ENCODE results near the gene GSC.
"Not testable (repeated sequence)": the region's sequence is repeated elsewhere in the genome, so short reads cannot be mapped to it uniquely, and the experiment has no call there.

The GSC gene

GRCh38 chr14:94750371-94750770 lies 19.5 kb downstream of the GSC start:
- Histone ChIP-seq H3K4me3 (ENCODE audit: low read length) (no peak overlapping the region), H4K5ac (ENCODE audit: low read length) (no peak overlapping the region), H3K79me2 (ENCODE audit: control insufficient read depth, insufficient read depth, low read length) (no peaks in the 10 kb centered on the region), H3K56ac (ENCODE audit: low read length) (no peak overlapping the region), H3K18ac (ENCODE audit: low read length) (no peak overlapping the region), H3K4me1 (ENCODE audit: control insufficient read depth, low read depth, low read length) (no peaks in the 10 kb centered on the region), H3K79me1 (ENCODE audit: low read length) (no peaks in the 10 kb centered on the region), H3K4ac (ENCODE audit: low read depth, low read length) (no peak overlapping the region), H2BK5ac (ENCODE audit: low read length) (no peak overlapping the region), H3K9ac (ENCODE audit: low read length) (no peak overlapping the region), H2AK5ac (ENCODE audit: low read length) (no peak overlapping the region), H4K8ac (ENCODE audit: low read depth, low read length) (no peak overlapping the region), H2BK15ac (replicated peaks; ENCODE audit: low read depth) (no peak overlapping the region), H3K27me3 (ENCODE audit: insufficient read depth, low read length, poor library complexity) (no peaks in the 10 kb centered on the region), H3K4me2 (ENCODE audit: low read length) (no peak overlapping the region), H2BK120ac (ENCODE audit: low read depth, low read length) (no peak overlapping the region), H3K36me3 (ENCODE audit: control insufficient read depth, insufficient read depth, low read length) (no peaks in the 10 kb centered on the region), H3K27ac (ENCODE audit: low read depth, low read length) (no peak overlapping the region), H3K23ac (ENCODE audit: low read length) (no peak overlapping the region)
- WGBS (ENCODE audit: extremely low coverage, insufficient coverage, low lambda C conversion rate), result no CpG with 5 or more reads among the region's 2 CpGs
- no peak for DNase-seq

DNA sequence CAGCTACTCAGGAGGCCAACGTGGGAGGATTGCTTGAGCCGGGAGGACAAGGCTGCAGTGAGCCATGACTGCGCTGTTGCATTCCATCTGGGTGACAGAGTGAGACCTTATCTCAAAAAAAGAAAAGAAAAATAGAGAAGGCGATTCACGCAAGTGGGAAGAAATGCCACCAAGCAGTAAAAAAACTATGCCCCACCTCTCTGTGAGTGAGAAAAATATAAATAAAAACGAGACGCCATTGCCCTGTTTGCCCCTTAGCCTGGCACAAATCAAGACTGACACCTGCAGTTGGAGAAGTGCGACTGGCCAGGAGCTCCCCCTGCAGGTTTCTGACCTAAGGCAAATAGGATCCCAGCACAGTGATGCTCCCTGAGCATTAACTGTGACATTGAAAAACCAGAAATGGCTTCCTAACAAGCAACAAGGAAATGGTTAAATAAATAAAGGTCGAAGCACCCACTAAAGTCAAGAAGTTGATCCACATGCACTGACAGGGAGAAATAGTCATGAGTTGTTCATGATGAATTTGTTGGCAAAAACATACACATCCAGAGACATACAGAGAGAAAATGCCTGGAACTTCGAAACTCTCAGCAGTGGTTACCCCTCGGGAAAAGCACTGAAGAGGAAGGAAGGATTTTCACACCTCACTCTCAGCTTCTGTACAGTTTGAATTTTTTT lies 21.1 kb downstream of the GSC start:
- no CpG with 5 or more reads among the region's 11 CpGs for WGBS (ENCODE audit: extremely low coverage, insufficient coverage, low lambda C conversion rate)
- no peaks in the 10 kb centered on the region for H3K79me1 ChIP-seq (ENCODE audit: low read length)
- no peak overlapping the region for H3K27ac ChIP-seq (ENCODE audit: low read depth, low read length)
- no peak overlapping the region for H4K8ac ChIP-seq (ENCODE audit: low read depth, low read length)
- no peak overlapping the region for H2BK5ac ChIP-seq (ENCODE audit: low read length)
- no peak overlapping the region for H3K9ac ChIP-seq (ENCODE audit: low read length)
- no peak overlapping the region for H3K18ac ChIP-seq (ENCODE audit: low read length)
- no peaks in the 10 kb centered on the region for H3K36me3 ChIP-seq (ENCODE audit: control insufficient read depth, insufficient read depth, low read length)
- H2BK15ac ChIP-seq (replicated peaks; ENCODE audit: low read depth), result no peak overlapping the region
- no peak overlapping the region for H3K4me3 ChIP-seq (ENCODE audit: low read length)
- no peaks in the 10 kb centered on the region for H3K4me1 ChIP-seq (ENCODE audit: control insufficient read depth, low read depth, low read length)
- no peak overlapping the region for H3K56ac ChIP-seq (ENCODE audit: low read length)
- H3K23ac ChIP-seq (ENCODE audit: low read length), result no peak overlapping the region
- DNase-seq, result peak; percentile 68
- no peak overlapping the region for H3K4ac ChIP-seq (ENCODE audit: low read depth, low read length)
- H2BK120ac ChIP-seq (ENCODE audit: low read depth, low read length), result no peak overlapping the region
- no peak overlapping the region for H3K4me2 ChIP-seq (ENCODE audit: low read length)
- no peak overlapping the region for H4K5ac ChIP-seq (ENCODE audit: low read length)
- no peaks in the 10 kb centered on the region for H3K27me3 ChIP-seq (ENCODE audit: insufficient read depth, low read length, poor library complexity)
- H3K79me2 ChIP-seq (ENCODE audit: control insufficient read depth, insufficient read depth, low read length), result no peaks in the 10 kb centered on the region
- no peak overlapping the region for H2AK5ac ChIP-seq (ENCODE audit: low read length)

DNA sequence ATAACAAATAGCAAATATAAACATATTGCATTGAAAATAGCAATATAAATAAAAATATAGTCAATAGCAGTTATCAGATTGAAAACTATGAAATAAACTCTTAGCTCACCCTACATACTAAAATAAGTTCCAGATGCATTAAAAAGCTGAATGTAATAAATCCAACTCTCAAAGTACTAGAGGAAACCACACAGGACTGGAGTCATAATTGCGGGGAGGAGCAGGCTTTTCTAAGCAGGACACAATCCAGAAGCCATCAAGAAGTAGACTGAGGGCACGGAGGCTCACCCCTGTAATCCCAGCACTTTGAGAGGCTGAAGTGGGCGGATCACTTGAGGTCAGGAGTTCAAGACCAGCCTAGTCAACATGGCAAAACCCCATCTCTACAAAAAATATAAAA lies 22.2 kb downstream of the GSC start:
- H3K23ac ChIP-seq (ENCODE audit: low read length), result no peak overlapping the region
- H2BK15ac ChIP-seq (replicated peaks; ENCODE audit: low read depth), result no peak overlapping the region
- no peak for DNase-seq
- no peak overlapping the region for H3K27ac ChIP-seq (ENCODE audit: low read depth, low read length)
- H3K79me2 ChIP-seq (ENCODE audit: control insufficient read depth, insufficient read depth, low read length), result no peaks in the 10 kb centered on the region
- no CpG with 5 or more reads among the region's 3 CpGs for WGBS (ENCODE audit: extremely low coverage, insufficient coverage, low lambda C conversion rate)
- no peak overlapping the region for H2AK5ac ChIP-seq (ENCODE audit: low read length)
- H3K56ac ChIP-seq (ENCODE audit: low read length), result no peak overlapping the region
- H3K4me1 ChIP-seq (ENCODE audit: control insufficient read depth, low read depth, low read length), result no peaks in the 10 kb centered on the region
- H3K4me3 ChIP-seq (ENCODE audit: low read length), result no peak overlapping the region
- no peak overlapping the region for H4K8ac ChIP-seq (ENCODE audit: low read depth, low read length)
- no peak overlapping the region for H3K9ac ChIP-seq (ENCODE audit: low read length)
- no peak overlapping the region for H3K18ac ChIP-seq (ENCODE audit: low read length)
- H3K79me1 ChIP-seq (ENCODE audit: low read length), result no peaks in the 10 kb centered on the region
- H2BK120ac ChIP-seq (ENCODE audit: low read depth, low read length), result no peak overlapping the region
- H2BK5ac ChIP-seq (ENCODE audit: low read length), result no peak overlapping the region
- H3K4me2 ChIP-seq (ENCODE audit: low read length), result no peak overlapping the region
- H3K4ac ChIP-seq (ENCODE audit: low read depth, low read length), result no peak overlapping the region
- no peak overlapping the region for H4K5ac ChIP-seq (ENCODE audit: low read length)
- H3K27me3 ChIP-seq (ENCODE audit: insufficient read depth, low read length, poor library complexity), result no peaks in the 10 kb centered on the region
- no peaks in the 10 kb centered on the region for H3K36me3 ChIP-seq (ENCODE audit: control insufficient read depth, insufficient read depth, low read length)

- not testable (repeated sequence) for H3K79me1 ChIP-seq (ENCODE audit: low read length); H3K4me1 ChIP-seq (ENCODE audit: control insufficient read depth, low read depth, low read length); H3K79me2 ChIP-seq (ENCODE audit: control insufficient read depth, insufficient read depth, low read length); H4K8ac ChIP-seq (ENCODE audit: low read depth, low read length); H3K18ac ChIP-seq (ENCODE audit: low read length); H3K4me3 ChIP-seq (ENCODE audit: low read length); H2BK15ac ChIP-seq (replicated peaks; ENCODE audit: low read depth); DNase-seq; H4K5ac ChIP-seq (ENCODE audit: low read length); H3K4me2 ChIP-seq (ENCODE audit: low read length); H3K36me3 ChIP-seq (ENCODE audit: control insufficient read depth, insufficient read depth, low read length); H3K4ac ChIP-seq (ENCODE audit: low read depth, low read length); H3K9ac ChIP-seq (ENCODE audit: low read length); H3K56ac ChIP-seq (ENCODE audit: low read length); H3K23ac ChIP-seq (ENCODE audit: low read length); H3K27ac ChIP-seq (ENCODE audit: low read depth, low read length); H2AK5ac ChIP-seq (ENCODE audit: low read length); H2BK120ac ChIP-seq (ENCODE audit: low read depth, low read length); H2BK5ac ChIP-seq (ENCODE audit: low read length); H3K27me3 ChIP-seq (ENCODE audit: insufficient read depth, low read length, poor library complexity)
- no CpG with 5 or more reads among the region's 7 CpGs for WGBS (ENCODE audit: extremely low coverage, insufficient coverage, low lambda C conversion rate)
Observed at GRCh38 chr14:94747153-94747552, 22.8 kb downstream of the GSC start.

GRCh38 chr14:94746131-94746530 lies 23.8 kb downstream of the GSC start:
- no peak overlapping the region for H4K8ac ChIP-seq (ENCODE audit: low read depth, low read length)
- H3K56ac ChIP-seq (ENCODE audit: low read length), result no peak overlapping the region
- no peak overlapping the region for H2BK5ac ChIP-seq (ENCODE audit: low read length)
- DNase-seq, result peak; percentile 57
- H2AK5ac ChIP-seq (ENCODE audit: low read length), result no peak overlapping the region
- H3K27ac ChIP-seq (ENCODE audit: low read depth, low read length), result no peak overlapping the region
- H2BK120ac ChIP-seq (ENCODE audit: low read depth, low read length), result no peak overlapping the region
- no peaks in the 10 kb centered on the region for H3K36me3 ChIP-seq (ENCODE audit: control insufficient read depth, insufficient read depth, low read length)
- no peaks in the 10 kb centered on the region for H3K79me1 ChIP-seq (ENCODE audit: low read length)
- no peak overlapping the region for H3K4me3 ChIP-seq (ENCODE audit: low read length)
- no CpG with 5 or more reads among the region's 3 CpGs for whole genome bisulfite sequencing (ENCODE audit: extremely low coverage, insufficient coverage, low lambda C conversion rate)
- H3K4ac ChIP-seq (ENCODE audit: low read depth, low read length), result no peak overlapping the region
- no peak overlapping the region for H2BK15ac ChIP-seq (replicated peaks; ENCODE audit: low read depth)
- no peaks in the 10 kb centered on the region for H3K4me1 ChIP-seq (ENCODE audit: control insufficient read depth, low read depth, low read length)
- no peak overlapping the region for H4K5ac ChIP-seq (ENCODE audit: low read length)
- no peak overlapping the region for H3K23ac ChIP-seq (ENCODE audit: low read length)
- no peak overlapping the region for H3K18ac ChIP-seq (ENCODE audit: low read length)
- no peak overlapping the region for H3K9ac ChIP-seq (ENCODE audit: low read length)
- no peaks in the 10 kb centered on the region for H3K27me3 ChIP-seq (ENCODE audit: insufficient read depth, low read length, poor library complexity)
- H3K79me2 ChIP-seq (ENCODE audit: control insufficient read depth, insufficient read depth, low read length), result no peaks in the 10 kb centered on the region
- no peak overlapping the region for H3K4me2 ChIP-seq (ENCODE audit: low read length)

GRCh38 chr14:94738751-94739150 lies 31.2 kb downstream of the GSC start:
- Histone ChIP-seq H3K36me3 (ENCODE audit: control insufficient read depth, insufficient read depth, low read length) (no peaks in the 10 kb centered on the region), H3K18ac (ENCODE audit: low read length) (no peak overlapping the region), H2BK15ac (replicated peaks; ENCODE audit: low read depth) (no peak overlapping the region), H3K9ac (ENCODE audit: low read length) (no peak overlapping the region), H3K4me1 (ENCODE audit: control insufficient read depth, low read depth, low read length) (no peaks in the 10 kb centered on the region), H3K4ac (ENCODE audit: low read depth, low read length) (no peak overlapping the region), H3K27me3 (ENCODE audit: insufficient read depth, low read length, poor library complexity) (no peaks in the 10 kb centered on the region), H3K4me2 (ENCODE audit: low read length) (no peak overlapping the region), H3K27ac (ENCODE audit: low read depth, low read length) (no peak overlapping the region), H4K5ac (ENCODE audit: low read length) (no peak overlapping the region), H3K4me3 (ENCODE audit: low read length) (no peak overlapping the region), H2BK120ac (ENCODE audit: low read depth, low read length) (no peak overlapping the region), H4K8ac (ENCODE audit: low read depth, low read length) (no peak overlapping the region), H3K23ac (ENCODE audit: low read length) (no peak overlapping the region), H3K79me1 (ENCODE audit: low read length) (no peaks in the 10 kb centered on the region), H2BK5ac (ENCODE audit: low read length) (no peak overlapping the region), H3K56ac (ENCODE audit: low read length) (no peak overlapping the region), H3K79me2 (ENCODE audit: control insufficient read depth, insufficient read depth, low read length) (no peaks in the 10 kb centered on the region), H2AK5ac (ENCODE audit: low read length) (no peak overlapping the region)
- DNase-seq, result no peak
- WGBS (ENCODE audit: extremely low coverage, insufficient coverage, low lambda C conversion rate), result no CpG with 5 or more reads among the region's 5 CpGs
